Lower lobe of right lung (tissue), 2 donors: ENCODE results near the gene APOH. TPM values are rescaled to one million over a fixed set of nuclear protein-coding genes. Genes with fewer than 3 reads are reported as not detected.

ENCODE experiments used
- ATAC-seq, 2 donors: fragments of 200-7000 bp; cut with Tn5 transposase; one replicate each; pipeline ENCODE4 v1.9.1; 2020 to 2022; ENCODE audit warnings: mild to moderate bottlenecking in 2 of 2, moderate library complexity in 2 of 2
- DNase-seq: peaks from one replicate; pipeline ENCODE4 v3.0.0-alpha.2; 2020
- H3K27ac ChIP-seq: fragments of 200-600 bp; one replicate; pipeline ENCODE4 v1.8.0; 2022
- H3K27me3 ChIP-seq: fragments of 200-600 bp; one replicate; pipeline ENCODE4 v1.8.0; 2022; ENCODE audit warnings: low read depth
- H3K36me3 ChIP-seq: fragments of 200-600 bp; one replicate; pipeline ENCODE4 v1.8.0; 2022; ENCODE audit warnings: mild to moderate bottlenecking
- H3K4me1 ChIP-seq: fragments of 200-600 bp; one replicate; pipeline ENCODE4 v1.8.0; 2022
- H3K4me3 ChIP-seq: fragments of 200-600 bp; one replicate; pipeline ENCODE4 v1.8.0; 2022; ENCODE audit warnings: mild to moderate bottlenecking
- H3K9me3 ChIP-seq: fragments of 200-600 bp; one replicate; pipeline ENCODE4 v1.8.0; 2022
- intact Hi-C: fragments of 100-400 bp; cut with DNase I; formaldehyde crosslinking; loops from one replicate; pipeline ENCODE4 v1.11.0; 2022
- long read RNA-seq: library from polyadenylated mRNA; unstranded; transcript quantifications from one replicate; pipeline ENCODE4 v2.0.0, GENCODE V29; 2021
- total RNA-seq: library from RNA; stranded (reverse); fragmentation: NEBNext Ultra II Directional; extraction: Animal tissue kit (Norgen Biotek cat#: 25700); gene quantifications from one replicate; pipeline ENCODE4 v1.2.1, GENCODE V29; 2021
- TF ChIP-seq, protein P1 (sequence below): fragments of 200-600 bp; IDR thresholded peaks from one replicate; pipeline ENCODE4 v1.8.0; 2022; ENCODE audit warnings: antibody characterized with exemption, mild to moderate bottlenecking
- donor health status: DM: no; HTN: yes; CAD: no; lungs with severe emphysema.

The APOH gene, protein sequence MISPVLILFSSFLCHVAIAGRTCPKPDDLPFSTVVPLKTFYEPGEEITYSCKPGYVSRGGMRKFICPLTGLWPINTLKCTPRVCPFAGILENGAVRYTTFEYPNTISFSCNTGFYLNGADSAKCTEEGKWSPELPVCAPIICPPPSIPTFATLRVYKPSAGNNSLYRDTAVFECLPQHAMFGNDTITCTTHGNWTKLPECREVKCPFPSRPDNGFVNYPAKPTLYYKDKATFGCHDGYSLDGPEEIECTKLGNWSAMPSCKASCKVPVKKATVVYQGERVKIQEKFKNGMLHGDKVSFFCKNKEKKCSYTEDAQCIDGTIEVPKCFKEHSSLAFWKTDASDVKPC
- total RNA-seq = 17.1 TPM
- long read RNA-seq, transcript APOH-201 (8 exons, 1,176 nt) = major isoform, 14 of 15 reads
- long read RNA-seq, partial matches to known transcripts = 1 of 15 reads
- long read RNA-seq, other reads (novel, unspliced or antisense) = 0 of 15 reads

DNA sequence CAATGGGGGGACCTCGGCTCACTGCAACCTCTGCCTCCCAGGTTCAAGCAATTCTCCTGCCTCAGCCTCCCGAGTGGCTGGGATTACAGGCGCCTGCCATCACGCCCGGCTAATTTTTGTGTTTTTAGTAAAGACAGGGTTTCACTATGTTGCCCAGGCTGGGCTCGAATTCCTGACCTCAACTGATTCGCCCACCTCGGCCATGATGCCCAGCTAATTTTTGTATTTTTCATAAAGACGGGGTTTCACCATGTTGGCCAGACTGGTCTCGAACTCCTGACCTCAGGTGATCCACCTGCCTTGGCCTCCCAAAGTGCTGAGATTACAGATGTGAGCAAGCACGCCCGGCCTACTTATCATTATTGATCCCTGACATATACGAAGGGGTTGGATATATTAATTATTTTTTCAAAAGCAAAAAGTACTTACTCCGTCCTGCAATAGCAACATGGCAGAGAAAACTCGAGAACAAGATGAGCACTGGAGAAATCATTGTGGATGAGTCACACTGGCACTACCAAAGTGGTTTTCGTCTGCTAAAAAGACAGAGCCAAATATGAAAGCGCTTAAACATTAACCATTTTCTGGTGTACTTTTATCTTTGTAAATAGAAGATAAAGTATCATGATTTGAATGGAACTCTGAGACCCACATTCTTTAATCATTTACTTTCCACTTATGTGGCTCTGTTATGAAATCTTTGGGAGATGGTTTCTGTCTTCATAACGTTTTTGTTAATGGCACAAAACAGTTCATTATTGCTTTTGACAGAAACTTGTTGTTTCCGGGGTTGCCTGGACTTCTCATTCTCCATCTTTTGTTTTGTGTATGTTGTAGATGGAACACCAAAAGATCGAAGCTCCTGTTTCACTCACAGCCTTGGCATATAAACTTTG is at the start of gene APOH:
Gene APOH (minus strand): TSS at position 529 of the 896 bp plus-strand sequence. CDS start 36 bp downstream, at position 493.
- ATAC-seq = peak in 1 of 2 donors; percentile 42
- TF ChIP-seq, protein P1, sequence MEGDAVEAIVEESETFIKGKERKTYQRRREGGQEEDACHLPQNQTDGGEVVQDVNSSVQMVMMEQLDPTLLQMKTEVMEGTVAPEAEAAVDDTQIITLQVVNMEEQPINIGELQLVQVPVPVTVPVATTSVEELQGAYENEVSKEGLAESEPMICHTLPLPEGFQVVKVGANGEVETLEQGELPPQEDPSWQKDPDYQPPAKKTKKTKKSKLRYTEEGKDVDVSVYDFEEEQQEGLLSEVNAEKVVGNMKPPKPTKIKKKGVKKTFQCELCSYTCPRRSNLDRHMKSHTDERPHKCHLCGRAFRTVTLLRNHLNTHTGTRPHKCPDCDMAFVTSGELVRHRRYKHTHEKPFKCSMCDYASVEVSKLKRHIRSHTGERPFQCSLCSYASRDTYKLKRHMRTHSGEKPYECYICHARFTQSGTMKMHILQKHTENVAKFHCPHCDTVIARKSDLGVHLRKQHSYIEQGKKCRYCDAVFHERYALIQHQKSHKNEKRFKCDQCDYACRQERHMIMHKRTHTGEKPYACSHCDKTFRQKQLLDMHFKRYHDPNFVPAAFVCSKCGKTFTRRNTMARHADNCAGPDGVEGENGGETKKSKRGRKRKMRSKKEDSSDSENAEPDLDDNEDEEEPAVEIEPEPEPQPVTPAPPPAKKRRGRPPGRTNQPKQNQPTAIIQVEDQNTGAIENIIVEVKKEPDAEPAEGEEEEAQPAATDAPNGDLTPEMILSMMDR = no peak
- H3K27me3 ChIP-seq = no peaks in the 10 kb centered on the region
- DNase-seq = no peak
- H3K4me1 ChIP-seq = no peaks in the 10 kb centered on the region
- intact Hi-C loops = no loop called here
- H3K36me3 ChIP-seq = no peaks in the 10 kb centered on the region
- peak within 1 kb of the TSS; percentile 34 for H3K27ac ChIP-seq
- no peaks in the 10 kb centered on the region for H3K9me3 ChIP-seq
- no peak within 1 kb of the TSS for H3K4me3 ChIP-seq

DNA sequence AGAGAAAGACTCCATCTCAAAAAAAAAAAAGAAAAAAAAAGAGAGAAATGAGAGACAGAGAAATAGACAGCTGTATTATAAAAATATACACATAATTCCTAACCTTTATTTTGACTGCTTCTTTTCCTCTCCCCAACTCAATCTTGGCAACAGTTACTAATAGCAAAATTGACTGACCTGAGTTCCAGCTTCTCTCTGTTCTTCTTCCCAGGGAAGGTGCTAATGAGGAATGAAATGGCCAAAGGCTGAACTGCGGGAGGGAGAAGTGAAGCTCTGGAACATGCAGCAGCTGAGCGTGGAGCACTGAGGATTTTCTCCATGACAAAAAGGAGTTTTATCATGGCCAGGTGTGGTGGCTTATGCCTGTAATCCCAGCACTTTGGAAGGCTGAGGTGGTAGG is 48.0 kb upstream of the APOH start:
- Histone ChIP-seq H3K4me1 (no peaks in the 10 kb centered on the region), H3K27ac (no peak overlapping the region), H3K4me3 (no peak overlapping the region), H3K27me3 (no peaks in the 10 kb centered on the region), H3K36me3 (no peaks in the 10 kb centered on the region), H3K9me3 (no peaks in the 10 kb centered on the region)
- DNase-seq = no peak
- TF ChIP-seq, protein P1 = no peak
- no peak for ATAC-seq
- intact Hi-C loops = no loop called here

DNA sequence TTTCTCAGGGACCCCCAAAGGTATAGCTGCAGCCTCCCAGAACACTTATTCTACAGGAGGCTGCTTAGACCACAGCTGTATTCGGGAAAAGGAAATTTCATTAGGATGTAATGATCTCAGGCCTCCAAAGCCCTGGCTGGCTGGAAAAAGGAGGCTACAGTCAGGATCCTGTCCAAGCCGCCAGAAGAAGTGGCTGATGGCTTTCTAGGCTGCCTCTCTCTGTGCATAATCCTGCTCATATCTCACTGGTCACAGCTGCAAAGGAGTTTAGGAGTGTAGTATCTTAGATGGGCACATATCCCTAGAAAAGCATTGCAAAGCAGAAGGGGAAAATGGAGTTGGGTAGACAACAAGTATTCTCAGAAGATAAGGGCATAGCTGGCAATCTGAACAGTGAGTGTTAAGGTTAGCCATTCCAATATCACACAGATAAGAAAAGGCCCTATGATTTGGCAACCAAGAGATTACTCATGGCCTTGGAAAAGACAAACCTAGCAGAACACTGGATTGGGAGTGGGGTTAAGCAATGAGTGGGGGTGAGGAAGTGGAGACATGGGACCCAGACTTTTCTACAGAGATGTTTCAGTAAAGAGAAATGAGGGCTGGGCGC is 47.2 kb upstream of the APOH start:
- TF ChIP-seq, protein P1 = no peak
- Histone ChIP-seq H3K36me3 (no peaks in the 10 kb centered on the region), H3K4me3 (no peak overlapping the region), H3K4me1 (no peaks in the 10 kb centered on the region), H3K27me3 (no peaks in the 10 kb centered on the region), H3K27ac (no peak overlapping the region), H3K9me3 (peaks cover 2% of the 10 kb centered on the region)
- no peak for ATAC-seq
- DNase-seq = no peak
- intact Hi-C loops = no loop called here

DNA sequence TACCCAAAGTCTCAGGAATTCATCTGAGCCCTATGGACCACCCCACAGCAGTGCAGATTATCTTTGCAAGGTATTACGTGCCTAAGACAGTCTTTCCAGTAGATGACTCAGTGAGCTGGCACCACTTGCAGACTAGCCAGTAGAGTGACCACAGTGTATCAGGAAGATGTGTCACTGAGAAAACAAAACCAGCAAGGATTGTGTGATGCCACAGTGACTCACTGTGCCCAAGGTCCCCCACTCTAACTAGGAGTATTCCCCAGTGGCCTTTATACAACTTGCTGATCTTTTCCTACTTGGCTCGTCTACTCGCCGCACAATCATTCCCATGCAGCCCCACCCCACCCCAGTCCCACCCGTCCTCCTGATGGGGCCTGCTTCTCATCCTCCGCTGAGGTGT is 46.4 kb upstream of the APOH start:
- Histone ChIP-seq H3K4me1 (no peaks in the 10 kb centered on the region), H3K9me3 (peaks cover 4% of the 10 kb centered on the region), H3K4me3 (no peak overlapping the region), H3K27ac (no peak overlapping the region), H3K36me3 (no peaks in the 10 kb centered on the region), H3K27me3 (no peaks in the 10 kb centered on the region)
- intact Hi-C loops = no loop called here
- DNase-seq = no peak
- ATAC-seq = no peak
- TF ChIP-seq, protein P1 = no peak

DNA sequence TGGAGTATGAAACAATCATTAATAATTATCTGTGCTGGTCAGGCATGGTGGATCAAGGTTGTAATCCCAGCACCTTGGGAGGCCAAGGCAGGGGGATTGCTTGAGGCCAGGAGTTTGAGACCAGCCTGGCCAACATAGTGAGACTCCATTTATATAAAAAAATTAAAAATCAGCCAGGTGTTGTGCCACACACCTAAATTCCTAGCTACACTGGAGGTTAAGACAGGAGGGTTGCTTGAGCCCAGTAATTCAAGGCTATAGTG is 44.3 kb upstream of the APOH start:
- H3K27me3 ChIP-seq = no peaks in the 10 kb centered on the region
- H3K9me3 ChIP-seq = peaks cover 4% of the 10 kb centered on the region
- intact Hi-C loops = no loop called here
- ATAC-seq (no peak), DNase-seq (no peak)
- TF ChIP-seq, protein P1 = no peak
- H3K27ac ChIP-seq = no peak overlapping the region
- no peak overlapping the region for H3K4me3 ChIP-seq
- H3K4me1 ChIP-seq = no peaks in the 10 kb centered on the region
- no peaks in the 10 kb centered on the region for H3K36me3 ChIP-seq
